ENCODE measurements around the gene MUC12. TPM values are rescaled to one million over a fixed set of nuclear protein-coding genes. Genes with fewer than 3 reads are reported as not detected.
A peak's percentile ranks its signal among the peaks of the same experiment; 100 is the strongest.
"Not testable (repeated sequence)": the region's sequence is repeated elsewhere in the genome, so short reads cannot be mapped to it uniquely, and the experiment has no call there.

The MUC12 gene
- total RNA-seq, 1 donor from 2014 or later: not detected

- intact Hi-C loops (cut with micrococcal nuclease): no loop called here
- DNase-seq (no peak), ATAC-seq (no peak)
Measured at GRCh38 chr7:101021703-101022102, 52.3 kb downstream of the MUC12 start.

- intact Hi-C loops (cut with micrococcal nuclease): no loop called here
- DNase-seq (no peak), ATAC-seq (no peak)
Measured at GRCh38 chr7:101023839-101024238, 54.5 kb downstream of the MUC12 start.

GRCh38 chr7:101031082-101031481 is 61.7 kb downstream of the MUC12 start:
- intact Hi-C loops (cut with micrococcal nuclease): no loop called here
- DNase-seq (no peak), ATAC-seq (no peak)

- intact Hi-C loops (cut with micrococcal nuclease): no loop called here
Measured at GRCh38 chr7:101035941-101036340, 66.6 kb downstream of the MUC12 start.

GRCh38 chr7:101041283-101041682 is 71.9 kb downstream of the MUC12 start:
- intact Hi-C loops (cut with micrococcal nuclease); DNase-seq; ATAC-seq: not testable (repeated sequence)

More at GRCh38 chr7:101035941-101036340, 66.6 kb downstream of the MUC12 start:
- ATAC-seq: no peak
- no peak for DNase-seq

GRCh38 chr7:101058355-101058754 is 89.0 kb downstream of the MUC12 start:
- ATAC-seq: peak; percentile 78
- intact Hi-C loops (cut with micrococcal nuclease): loop anchor here (5.0 kb wide), 1 partner anchor 161 kb away; the partner anchor contains the start of gene ACHE
- DNase-seq: peak; percentile 77

GRCh38 chr7:101059620-101059942 is 90.2 kb downstream of the MUC12 start:
- intact Hi-C loops (cut with micrococcal nuclease): loop anchor here (5.0 kb wide), 1 partner anchor 162 kb away; the partner anchor contains the start of gene ACHE
- no peak for DNase-seq
- no peak for ATAC-seq

- no peak for DNase-seq
- ATAC-seq: no peak
- intact Hi-C loops (cut with micrococcal nuclease): no loop called here
Measured at GRCh38 chr7:101060992-101061391, 91.6 kb downstream of the MUC12 start.

GRCh38 chr7:101064176-101064550 is 94.8 kb downstream of the MUC12 start:
- ATAC-seq; DNase-seq; intact Hi-C loops (cut with micrococcal nuclease): not testable (repeated sequence)

- DNase-seq; ATAC-seq; intact Hi-C loops (cut with micrococcal nuclease): not testable (repeated sequence)
Measured at GRCh38 chr7:101065162-101065561, 95.8 kb downstream of the MUC12 start.

GRCh38 chr7:101066141-101066832 is 96.9 kb downstream of the MUC12 start:
- ATAC-seq: peak; percentile 60
- DNase-seq: peak; percentile 38
- intact Hi-C loops (cut with micrococcal nuclease): no loop called here

GRCh38 chr7:101066833-101067177 is 97.4 kb downstream of the MUC12 start:
- intact Hi-C loops (cut with micrococcal nuclease): no loop called here

GRCh38 chr7:101068401-101068800 is 99.0 kb downstream of the MUC12 start:
- ATAC-seq (no peak), DNase-seq (no peak)
- intact Hi-C loops (cut with micrococcal nuclease): no loop called here

More at GRCh38 chr7:101066833-101067177, 97.4 kb downstream of the MUC12 start:
- DNase-seq (no peak), ATAC-seq (no peak)

Other genes with a start within 250 kb of the MUC12 start
- not detected for gene EPO, start 249.1 kb upstream of the MUC12 start, total RNA-seq
- gene ZAN, start 236.0 kb upstream of the MUC12 start, total RNA-seq: not detected
- gene EPHB4, start 142.0 kb upstream of the MUC12 start, total RNA-seq: 22.7 TPM
- 9.0 TPM for gene SLC12A9, start 116.9 kb upstream of the MUC12 start, total RNA-seq
- gene TRIP6, start 102.2 kb upstream of the MUC12 start, total RNA-seq: 13.6 TPM
- 63.2 TPM for gene SRRT, start 94.5 kb upstream of the MUC12 start, total RNA-seq
- gene UFSP1, start 79.8 kb upstream of the MUC12 start, total RNA-seq: 1.9 TPM
- gene ACHE, start 73.7 kb upstream of the MUC12 start, total RNA-seq: 0.40 TPM
- 0.57 TPM for gene MUC3A, start 20.0 kb upstream of the MUC12 start, total RNA-seq
- not detected for gene MUC17, start 50.5 kb downstream of the MUC12 start, total RNA-seq
- gene TRIM56, start 115.9 kb downstream of the MUC12 start, total RNA-seq: 16.6 TPM
- gene SERPINE1, start 157.5 kb downstream of the MUC12 start, total RNA-seq: 1.3 TPM
- gene AP1S1, start 184.9 kb downstream of the MUC12 start, total RNA-seq: 11.8 TPM
- gene VGF, start 196.0 kb downstream of the MUC12 start, total RNA-seq: not detected
- gene NAT16, start 210.7 kb downstream of the MUC12 start, total RNA-seq: not detected
- not detected for gene MOGAT3, start 231.5 kb downstream of the MUC12 start, total RNA-seq
- gene PLOD3, start 248.0 kb downstream of the MUC12 start, total RNA-seq: 43.0 TPM
- gene ZNHIT1, start 248.6 kb downstream of the MUC12 start, total RNA-seq: 55.8 TPM

Data from left ventricle myocardium superior (tissue), 1 donor.